Medulla oblongata (tissue), 1 donor: ENCODE measurements around the gene KCNAB1.
"Not testable (repeated sequence)": the region's sequence is repeated elsewhere in the genome, so short reads cannot be mapped to it uniquely, and the experiment has no call there.

ENCODE experiments used
- DNase-seq: peaks from one replicate; pipeline ENCODE4 v3.0.0-alpha.2; 2015; ENCODE audit errors: extremely low spot score

Gene KCNAB1

GRCh38 chr3:156120528-156121251 is at the start of gene KCNAB1:
TSS of gene KCNAB1 (plus strand) at chr3:156120578.
- no peak for DNase-seq

DNA sequence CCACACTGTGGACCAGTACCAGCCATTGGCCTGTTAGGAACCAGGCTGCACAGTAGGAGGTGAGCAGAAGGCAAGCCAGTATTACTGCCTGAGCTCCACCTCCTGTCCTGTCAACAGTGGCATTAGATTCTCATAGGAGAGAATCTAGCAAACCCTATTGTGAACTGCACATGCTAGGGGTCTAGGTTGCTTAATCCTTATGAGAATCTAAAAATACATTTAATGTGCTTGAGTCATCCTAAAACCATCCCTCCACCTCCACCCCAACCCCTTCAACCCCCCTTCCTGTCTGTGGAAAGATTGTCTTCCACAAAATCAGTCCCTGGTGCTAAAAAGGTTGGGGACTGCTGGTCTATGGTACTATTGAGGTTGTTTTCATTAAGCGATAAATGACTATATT is 49.3 kb upstream of the KCNAB1 start:
- no peak for DNase-seq

GRCh38 chr3:156072950-156073657 is 47.3 kb upstream of the KCNAB1 start:
- not testable (repeated sequence) for DNase-seq

DNA sequence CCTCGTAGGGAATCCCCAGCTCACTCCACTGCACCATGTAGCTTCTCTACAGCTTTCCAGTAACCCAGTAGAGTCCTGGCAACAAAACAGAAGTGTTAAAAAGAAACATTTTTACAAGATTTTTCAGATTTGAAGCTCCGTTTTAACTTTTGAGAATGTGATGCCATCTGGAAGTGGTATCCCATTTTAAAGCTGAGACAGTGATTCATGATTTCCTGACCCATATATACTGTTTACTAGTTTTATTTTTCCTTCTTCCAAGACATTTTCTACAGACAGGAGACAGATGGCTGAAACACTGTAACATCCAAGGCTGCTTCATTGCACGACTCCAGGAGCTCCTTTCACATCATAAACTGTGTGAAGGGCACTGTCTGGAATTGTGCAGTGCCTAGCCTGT is 30.3 kb upstream of the KCNAB1 start:
- DNase-seq = no peak

DNA sequence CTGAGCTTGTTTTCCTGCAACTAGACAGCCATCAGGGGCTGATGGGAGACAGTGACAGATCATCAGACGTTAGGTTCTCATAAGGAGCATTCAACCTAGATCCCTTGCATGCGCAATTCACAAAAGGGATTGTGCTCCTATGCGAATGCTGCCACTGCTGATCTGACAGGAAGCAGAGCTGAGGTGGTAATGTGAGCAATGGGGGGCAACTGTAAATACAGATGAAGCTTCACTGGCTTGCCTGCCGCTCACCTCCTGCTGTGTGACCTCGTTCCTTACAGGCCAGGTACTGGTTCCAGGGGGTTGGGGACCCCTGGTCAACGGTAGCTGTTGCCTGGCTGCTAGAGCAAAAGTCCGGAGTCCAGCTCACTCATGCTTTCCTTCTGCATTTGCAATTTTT is 26.4 kb upstream of the KCNAB1 start:
- no peak for DNase-seq

- no peak for DNase-seq
Observed at GRCh38 chr3:156094391-156094790, 26.0 kb upstream of the KCNAB1 start.

- DNase-seq = not testable (repeated sequence)
Observed at GRCh38 chr3:156095652-156096051, 24.7 kb upstream of the KCNAB1 start.

DNA sequence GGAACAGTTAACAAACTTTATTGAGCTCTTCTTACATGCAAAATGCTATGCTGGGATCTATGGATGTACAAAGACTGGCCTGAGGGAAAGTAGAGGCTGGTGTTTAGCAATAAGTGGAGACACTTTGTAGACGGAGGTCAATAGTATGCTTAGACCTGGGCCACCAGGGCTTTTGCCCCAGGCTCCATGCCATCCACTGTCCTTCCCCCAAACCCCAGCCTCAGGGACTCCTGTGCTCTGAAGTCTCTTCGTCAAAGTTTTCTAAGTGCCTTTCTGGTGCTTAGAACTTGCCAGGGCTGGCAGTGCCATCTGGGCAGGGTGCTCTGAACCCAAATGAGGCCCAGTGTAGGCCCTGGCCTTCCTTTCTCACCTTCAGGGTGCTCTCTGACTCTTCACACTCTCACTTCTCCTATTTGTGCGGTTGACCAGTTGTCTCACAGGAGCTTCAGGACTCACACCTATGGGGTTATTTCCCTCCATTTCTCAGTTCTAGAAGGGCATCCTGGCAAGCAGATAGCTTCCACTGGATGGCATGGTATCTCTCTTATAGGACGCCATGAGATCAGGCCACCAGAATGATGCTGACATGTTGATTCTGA is 21.8 kb upstream of the KCNAB1 start:
- no peak for DNase-seq

GRCh38 chr3:156099348-156099747 is 21.0 kb upstream of the KCNAB1 start:
- not testable (repeated sequence) for DNase-seq

- not testable (repeated sequence) for DNase-seq
Observed at GRCh38 chr3:156099984-156100383, 20.4 kb upstream of the KCNAB1 start.

GRCh38 chr3:156102267-156102931 is 18.0 kb upstream of the KCNAB1 start:
- DNase-seq = no peak

GRCh38 chr3:156106721-156107373 is 13.5 kb upstream of the KCNAB1 start:
- DNase-seq = no peak

DNA sequence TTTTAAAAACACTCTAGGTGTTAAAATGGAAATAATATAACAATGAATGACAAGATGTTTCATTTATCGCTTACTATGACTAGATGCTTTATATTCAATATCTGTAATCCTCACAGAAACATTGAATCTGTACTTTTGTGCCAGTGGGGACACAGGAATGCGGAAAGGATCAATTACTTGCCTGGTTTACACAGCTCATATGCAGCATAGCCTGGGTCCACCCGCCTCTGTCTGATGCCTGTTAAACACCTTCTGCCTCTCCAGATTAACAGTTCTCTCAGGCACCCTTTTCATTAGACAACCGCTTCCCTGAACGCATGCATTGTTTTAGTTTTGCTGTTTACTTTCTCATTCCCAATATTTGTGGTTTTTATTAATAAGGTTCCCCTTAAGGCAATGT is 12.9 kb upstream of the KCNAB1 start:
- DNase-seq = no peak

DNA sequence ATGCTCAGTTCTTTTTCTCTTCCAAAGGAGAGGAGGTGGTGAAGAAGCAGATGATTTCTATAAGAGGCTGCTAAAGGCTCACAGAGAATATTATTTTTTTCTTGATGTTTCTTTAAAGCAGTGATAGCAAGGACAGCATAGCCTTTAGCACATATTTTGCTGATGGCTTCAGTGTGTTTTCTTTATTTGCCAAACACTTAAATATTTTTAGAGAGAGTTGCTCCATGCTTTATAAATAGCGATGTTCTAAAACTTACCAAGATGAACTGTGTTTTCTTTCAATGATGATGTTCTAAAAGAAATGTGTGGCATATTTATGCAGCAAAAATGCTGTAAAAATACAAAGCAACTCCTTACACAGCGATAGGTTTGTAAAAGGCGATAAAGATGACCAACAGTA is 11.8 kb upstream of the KCNAB1 start:
- no peak for DNase-seq

GRCh38 chr3:156109989-156110388 is 10.4 kb upstream of the KCNAB1 start:
- DNase-seq = no peak

DNA sequence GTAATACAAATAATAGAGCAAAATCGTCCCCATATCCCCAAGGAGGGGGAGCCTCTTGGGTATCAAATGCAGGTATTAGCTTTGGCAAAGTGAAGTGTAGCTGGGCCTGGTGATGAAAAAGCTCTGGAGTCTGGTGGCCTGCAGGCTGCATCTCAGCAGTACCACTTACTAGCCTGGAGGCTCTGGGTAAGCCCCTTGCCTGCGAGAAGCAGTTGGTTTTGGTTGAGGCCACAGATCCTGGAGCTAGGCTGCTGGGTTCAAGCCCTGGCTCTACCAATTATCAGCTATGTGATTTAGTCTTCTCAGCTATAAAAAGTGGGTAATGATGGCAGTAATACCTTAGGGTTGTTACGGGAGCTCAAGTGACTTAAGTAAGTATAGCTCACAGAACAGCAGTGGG is 6.1 kb downstream of the KCNAB1 start:
- DNase-seq = no peak

- no peak for DNase-seq
Observed at GRCh38 chr3:156131241-156131640, 10.9 kb downstream of the KCNAB1 start.

DNA sequence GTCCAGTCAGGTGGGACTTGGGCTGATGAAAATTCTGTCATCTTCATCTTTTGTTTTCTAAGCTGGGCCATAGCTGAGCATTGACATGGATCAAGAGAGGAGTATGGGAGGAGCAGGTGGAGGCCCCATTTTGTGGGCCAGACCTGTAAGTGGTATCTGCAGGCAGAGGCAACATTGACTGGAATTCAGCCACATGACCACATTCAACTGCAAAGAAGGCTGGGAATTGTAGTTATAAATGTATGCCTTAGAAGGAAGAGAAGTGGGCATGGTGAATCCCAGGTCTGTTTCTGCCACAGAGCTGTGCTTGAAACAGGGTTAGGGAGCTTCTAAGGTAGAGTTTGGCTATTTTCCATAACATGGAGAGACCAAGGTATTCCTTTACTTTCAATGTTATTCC is 11.4 kb downstream of the KCNAB1 start:
- no peak for DNase-seq

DNA sequence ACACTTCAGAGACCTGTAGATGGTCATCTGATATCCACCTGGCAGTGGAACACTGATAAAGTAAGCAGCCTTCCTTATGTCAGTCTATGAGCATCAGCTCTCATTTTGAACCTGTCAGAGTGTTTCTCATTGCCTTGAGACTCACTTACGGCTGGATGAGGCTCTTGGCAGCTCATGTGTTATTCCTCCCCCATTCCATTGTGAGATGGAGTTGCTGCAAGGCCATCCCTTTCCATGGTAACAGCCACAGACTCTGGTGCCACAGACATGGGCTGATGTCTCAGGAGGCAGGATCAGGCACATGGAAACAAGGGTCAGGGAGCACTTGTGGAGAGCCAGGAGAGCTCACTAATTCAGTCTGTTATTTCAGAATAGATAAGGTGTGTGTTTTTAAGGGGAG is 11.9 kb downstream of the KCNAB1 start:
- peak; percentile 36 for DNase-seq

DNA sequence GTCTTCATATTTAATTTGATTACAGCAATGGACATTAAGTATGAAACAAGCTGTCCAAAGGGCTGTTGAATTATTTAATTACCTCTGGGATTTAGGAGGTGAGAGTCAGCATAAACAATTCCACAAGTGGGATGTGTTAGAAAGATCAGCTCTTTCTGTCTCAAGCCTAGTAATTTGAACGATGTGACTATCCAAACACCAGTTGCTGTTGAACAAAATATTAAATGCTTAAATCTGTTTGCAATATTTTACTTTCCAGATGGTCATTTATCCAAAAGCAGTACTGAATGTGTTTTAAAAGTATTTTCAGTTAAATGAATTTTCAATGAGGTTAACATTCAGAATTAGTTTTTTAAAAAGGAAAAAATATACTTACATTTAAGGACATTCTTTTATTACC is 12.7 kb downstream of the KCNAB1 start:
- DNase-seq = no peak

- DNase-seq = no peak
Observed at GRCh38 chr3:156135921-156136638, 15.7 kb downstream of the KCNAB1 start.
